Kidney tubule cell (primary cell): Measurements from ENCODE around the gene KRT222.

Source experiments
- DNase-seq: peaks from one replicate; pipeline ENCODE4 v3.0.0-alpha.2; 2018; ENCODE audit warnings: low spot score

Gene KRT222

GRCh38 chr17:40658396-40658795 lies 6.6 kb downstream of the KRT222 start:
- no peak for DNase-seq

- no peak for DNase-seq
These were observed 13.0 kb downstream of the KRT222 start for GRCh38 chr17:40651939-40652338.

DNA sequence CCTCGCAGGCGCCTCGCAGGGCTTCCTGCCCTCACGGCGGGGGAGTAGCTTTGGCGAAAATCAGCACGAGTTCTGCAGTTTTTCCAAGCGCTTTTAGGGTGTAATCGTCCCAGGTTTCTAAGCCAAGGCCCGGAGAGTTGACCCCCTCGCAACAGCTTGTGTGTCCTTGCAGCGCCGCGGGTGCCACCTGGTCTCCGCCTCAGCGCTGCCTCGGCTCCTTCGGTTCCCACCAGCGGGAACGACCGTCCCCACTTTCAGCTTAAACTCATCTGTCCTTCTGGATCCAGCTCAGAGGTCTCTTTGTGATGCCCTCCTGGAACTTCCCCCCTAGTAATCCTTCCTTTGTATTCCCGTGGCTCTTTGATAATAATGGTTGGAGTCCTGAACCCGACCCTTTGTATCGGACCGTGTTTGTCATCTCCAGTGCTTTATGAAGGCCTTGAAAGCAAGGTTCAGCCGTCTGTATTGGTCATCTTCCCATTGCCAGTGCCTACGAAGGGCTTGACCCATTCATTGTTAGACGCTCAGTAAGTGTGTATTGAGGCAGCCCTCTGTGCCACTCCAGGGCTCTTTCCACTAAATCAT lies 16.5 kb downstream of the KRT222 start:
- DNase-seq, result no peak

- DNase-seq, result peak; percentile 83
These were observed 17.2 kb downstream of the KRT222 start, which contains the start of gene SMARCE1 for GRCh38 chr17:40647624-40648383. Gene SMARCE1 (minus strand): TSS chr17:40647818. CDS start chr17:40645802, 2,016 bp downstream.

GRCh38 chr17:40646791-40647623 lies 18.0 kb downstream of the KRT222 start:
- peak; percentile 6 for DNase-seq

DNA sequence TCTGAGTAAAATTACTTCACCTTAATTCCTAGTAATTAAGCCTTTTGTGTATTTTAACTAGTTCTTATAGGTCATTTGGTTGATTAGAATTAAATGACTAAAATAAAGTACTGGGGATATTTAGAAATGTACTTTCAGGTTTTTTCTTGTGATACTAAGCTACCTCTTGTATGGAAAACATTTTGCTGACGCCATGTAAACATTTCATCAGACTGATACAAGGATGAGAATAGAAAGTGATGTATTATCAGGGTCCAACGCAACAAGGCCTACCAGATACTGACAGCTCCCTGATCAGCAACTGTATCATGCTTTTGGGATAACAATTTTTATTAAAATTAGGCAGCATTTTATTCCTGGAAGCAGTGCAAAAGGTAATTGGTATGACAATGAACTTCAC lies 19.0 kb downstream of the KRT222 start:
- no peak for DNase-seq

DNA sequence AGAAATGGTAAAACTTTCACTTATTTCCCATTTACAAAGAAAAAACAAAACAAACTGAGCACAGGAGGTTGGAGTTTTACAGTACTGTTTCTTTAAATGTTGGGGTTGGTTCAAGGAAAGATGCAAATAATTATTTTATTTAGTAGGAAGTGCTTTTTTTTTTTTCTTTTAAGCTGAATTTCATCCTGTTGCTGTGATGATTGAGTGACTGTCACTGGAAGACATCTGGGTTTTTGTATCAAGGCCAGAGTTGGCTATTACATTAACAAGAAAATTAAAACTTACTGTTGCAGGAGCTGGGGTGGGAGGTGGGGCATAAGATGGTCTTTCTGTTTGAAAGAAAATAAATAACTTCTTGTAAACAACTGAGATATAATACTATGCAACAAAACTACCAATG lies 19.7 kb downstream of the KRT222 start:
- DNase-seq, result no peak

DNA sequence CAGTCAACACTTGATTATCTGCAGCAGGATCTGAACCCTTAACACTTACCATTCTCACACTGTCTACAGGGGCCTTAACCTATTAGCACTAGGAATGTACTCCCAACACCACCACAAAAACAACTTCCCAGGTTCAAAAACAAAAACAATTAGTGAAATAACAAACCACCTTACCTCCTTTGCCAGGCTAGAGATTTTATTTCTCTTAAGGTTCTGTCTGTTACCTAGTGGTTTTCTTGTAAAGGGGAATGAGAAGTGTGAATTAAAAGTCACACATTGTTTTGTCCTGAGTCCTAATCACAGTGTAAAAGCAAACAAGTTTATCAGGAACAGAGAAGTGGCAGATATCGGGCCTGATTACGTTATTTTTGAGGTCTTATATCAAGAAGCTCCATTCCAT lies 27.0 kb downstream of the KRT222 start:
- DNase-seq, result no peak

- DNase-seq, result peak; percentile 30
These were observed 31.1 kb downstream of the KRT222 start for GRCh38 chr17:40633871-40634270.

GRCh38 chr17:40632216-40632615 lies 32.8 kb downstream of the KRT222 start:
- no peak for DNase-seq

DNA sequence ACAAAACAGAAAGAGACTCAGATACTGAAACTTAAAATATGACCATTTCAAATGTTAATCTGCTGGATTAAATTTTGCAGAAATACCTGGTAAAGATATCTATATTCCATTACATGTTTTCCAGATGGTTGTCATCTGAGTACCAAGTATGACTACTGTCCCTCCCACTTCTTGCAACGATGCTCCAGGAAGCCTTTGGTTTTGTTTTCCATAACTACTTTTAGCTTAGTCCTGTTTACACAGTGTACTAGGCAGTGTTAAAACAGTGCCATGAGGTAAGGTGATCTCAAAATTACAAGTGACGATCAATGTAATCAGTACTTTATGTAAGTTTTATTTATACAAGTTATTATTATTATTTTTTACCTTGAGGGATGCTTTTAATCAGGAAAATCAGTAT lies 35.1 kb downstream of the KRT222 start:
- DNase-seq, result no peak

GRCh38 chr17:40625311-40625710 lies 39.7 kb downstream of the KRT222 start:
- DNase-seq, result no peak

GRCh38 chr17:40623419-40624210 lies 41.4 kb downstream of the KRT222 start:
- no peak for DNase-seq

GRCh38 chr17:40622509-40622928 lies 42.5 kb downstream of the KRT222 start:
- no peak for DNase-seq

DNA sequence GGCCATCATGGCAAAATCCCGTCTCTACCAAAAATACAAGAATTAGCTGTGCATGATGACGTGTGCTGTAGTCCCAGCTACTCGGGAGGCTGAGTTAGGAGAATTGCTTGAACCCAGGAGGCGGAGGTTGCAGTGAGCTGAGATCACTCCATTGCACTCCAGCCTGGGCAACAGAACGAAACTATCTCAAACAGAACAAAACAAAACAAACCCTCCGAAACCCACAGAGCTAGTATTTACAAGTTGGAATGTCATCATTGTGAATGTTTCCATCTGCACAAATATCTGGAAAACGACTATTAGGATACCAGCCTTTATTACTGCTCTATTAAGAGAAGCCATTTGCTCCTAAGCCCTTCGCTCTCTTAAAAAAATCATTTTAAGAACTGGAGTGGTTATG lies 43.4 kb downstream of the KRT222 start:
- no peak for DNase-seq

DNA sequence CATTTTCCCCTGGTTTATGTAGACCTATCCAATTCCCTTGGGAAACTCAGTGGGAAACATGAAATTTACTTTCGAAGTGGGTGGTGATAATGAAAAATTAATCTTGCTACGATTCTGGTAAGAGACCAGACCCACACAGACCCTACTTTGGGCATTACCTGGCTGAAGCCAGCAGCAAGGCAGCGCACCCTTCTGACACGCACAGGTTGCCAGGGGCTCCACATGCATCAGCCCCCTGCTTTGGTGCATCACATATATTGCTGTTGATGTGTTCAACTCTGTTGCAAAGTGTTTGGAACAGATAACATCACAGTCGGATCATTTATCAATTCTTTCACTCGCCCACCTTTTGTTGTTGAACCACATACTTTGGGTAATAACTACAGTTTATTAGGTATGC lies 44.0 kb downstream of the KRT222 start:
- no peak for DNase-seq

DNA sequence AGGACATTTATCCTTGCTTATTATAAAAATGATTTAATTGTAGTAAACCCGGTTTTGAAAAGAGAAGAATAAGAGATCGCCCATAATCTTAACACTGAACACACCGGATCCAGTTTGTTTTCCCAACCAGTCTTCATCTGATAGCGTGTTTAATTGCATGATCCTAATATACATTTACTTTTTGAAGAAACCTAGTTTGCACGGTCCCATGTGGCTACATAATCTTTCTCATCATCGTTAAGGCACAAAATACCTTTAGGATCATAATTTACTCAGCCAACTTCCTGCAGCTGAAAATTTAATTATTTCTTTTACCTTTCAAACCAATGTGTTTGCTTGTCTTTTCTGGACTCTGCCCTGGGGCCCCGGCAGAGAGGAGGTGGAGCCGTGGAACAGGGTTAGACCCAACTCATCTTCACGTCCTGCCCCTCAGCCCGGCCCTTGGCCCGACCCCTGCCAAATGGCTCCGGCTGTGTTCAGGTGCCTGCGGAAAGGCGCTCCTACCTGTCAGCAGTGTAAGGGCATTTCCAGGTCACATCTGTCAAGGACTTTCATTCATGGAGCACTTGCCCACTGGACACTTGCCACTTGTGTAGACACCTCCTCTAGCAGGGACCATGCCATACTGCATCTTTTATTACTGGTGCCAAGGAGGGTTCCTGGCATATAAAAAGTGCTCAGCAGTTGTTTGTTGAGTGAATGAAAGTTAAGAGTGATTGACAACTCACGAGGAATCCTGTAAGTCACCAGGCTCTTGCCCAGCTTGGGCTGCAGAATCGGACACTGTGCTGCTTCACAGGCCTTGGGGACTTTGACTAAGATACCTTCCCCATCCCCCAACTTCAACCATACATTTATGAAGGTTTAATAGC lies 46.0 kb downstream of the KRT222 start:
- DNase-seq, result no peak

DNA sequence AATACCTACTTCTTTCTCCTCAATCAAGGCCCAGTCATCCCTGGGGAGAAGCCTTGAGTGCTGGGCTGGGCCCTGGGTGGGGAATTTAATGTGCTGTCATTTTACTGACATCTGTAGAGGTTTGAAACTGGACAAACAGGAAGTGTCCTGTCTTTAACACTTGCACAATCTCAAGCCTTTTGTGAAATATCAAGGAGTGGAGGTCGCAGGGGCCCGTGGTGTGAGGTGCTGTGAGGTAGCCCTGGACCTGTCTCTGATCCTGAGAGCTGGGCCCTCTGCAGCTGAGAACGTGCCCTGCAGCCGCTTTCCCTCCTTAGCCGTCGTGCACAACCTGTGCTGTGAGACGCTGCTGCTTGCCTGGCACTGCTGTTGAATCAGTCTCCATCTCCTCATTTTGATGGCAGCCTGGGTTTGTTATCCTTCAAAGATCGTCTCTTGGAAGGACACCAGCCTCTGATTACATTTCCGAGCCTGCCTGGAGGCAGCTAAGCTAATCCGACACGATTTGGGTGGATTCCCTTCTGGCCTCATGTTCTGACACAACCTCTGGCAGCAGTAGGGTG lies 47.2 kb downstream of the KRT222 start:
- DNase-seq, result no peak

DNA sequence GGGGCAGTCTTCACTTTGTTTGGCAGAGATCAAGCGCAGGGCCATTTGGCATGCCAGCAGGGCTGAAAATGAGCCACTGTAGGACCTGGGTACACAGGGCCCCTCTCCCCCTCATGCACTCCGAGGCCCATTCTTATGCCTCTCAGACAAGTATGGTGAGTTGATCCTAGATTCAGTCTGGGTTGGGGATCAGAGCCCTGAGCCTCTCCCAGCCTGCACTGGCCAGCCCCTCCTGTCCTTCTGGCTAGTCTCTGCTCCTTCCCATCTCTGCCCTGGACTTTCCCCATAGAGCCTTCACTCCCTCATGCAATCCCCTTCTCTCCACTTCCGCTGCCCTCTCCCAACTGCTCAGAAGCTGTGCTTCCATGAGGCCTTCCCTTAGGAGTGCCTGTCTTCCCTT lies 48.4 kb downstream of the KRT222 start:
- DNase-seq, result no peak

DNA sequence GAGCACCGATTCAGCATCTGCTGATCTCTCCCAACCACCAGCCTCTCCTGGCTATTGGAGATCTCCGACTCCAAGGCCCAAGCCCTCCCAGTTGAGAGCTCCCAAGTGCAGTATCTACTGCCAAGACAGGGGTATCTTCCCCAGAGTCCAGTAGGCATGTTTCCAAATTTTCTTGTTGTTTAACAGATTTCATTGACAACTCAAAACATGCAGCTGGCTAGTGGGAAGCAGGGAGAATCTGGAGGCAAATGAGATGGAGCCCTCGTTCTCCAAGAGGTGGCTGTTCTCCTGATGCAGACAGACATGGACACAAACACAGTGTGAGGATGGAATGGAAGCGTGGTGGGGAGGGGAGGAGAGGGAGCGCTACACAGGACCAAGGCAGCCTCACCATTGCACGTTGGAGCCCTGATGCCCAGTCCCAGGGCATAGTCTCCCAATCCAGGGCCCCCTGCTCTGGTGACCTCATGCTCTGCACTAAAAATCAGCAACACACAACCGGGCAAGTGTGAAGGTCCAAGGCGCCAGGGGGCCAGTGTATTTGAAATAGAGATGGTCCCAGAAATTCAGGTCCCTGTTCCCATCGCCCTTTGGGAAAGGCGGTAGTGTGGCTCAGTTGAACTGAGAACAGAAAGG lies 49.0 kb downstream of the KRT222 start:
- no peak for DNase-seq
